Esophagus squamous epithelium (tissue), 5 donors: ENCODE measurements around the gene BRSK2. TPM values are rescaled to one million over a fixed set of nuclear protein-coding genes. Genes with fewer than 3 reads are reported as not detected.

Experiments
- DNase-seq: peaks from one replicate; lab custom pipeline; 2025; lab: John Stamatoyannopoulos, UW
- H3K27ac ChIP-seq, 4 donors: fragments of 200-600 bp; sonication (generic); one replicate each; pipeline ENCODE4 v1.5.1; 2016 to 2019; ENCODE audit warnings: mild to moderate bottlenecking in 1 of 4
- H3K27me3 ChIP-seq, 4 donors: fragments of 200-600 bp; sonication (generic); 1 replicate in 3 of 4; 2 replicates in 1 of 4; pipeline versions ENCODE4 v1.5.1 to v1.6.0; 2017 to 2021; ENCODE audit warnings: antibody characterized with exemption in 1 of 4
- H3K36me3 ChIP-seq, 3 donors: fragments of 200-600 bp; sonication (generic); one replicate each; pipeline ENCODE4 v1.5.1; 2016 to 2019
- H3K4me1 ChIP-seq, 3 donors: fragments of 200-600 bp; sonication (generic); one replicate each; pipeline ENCODE4 v1.5.1; 2017 to 2019
- H3K4me3 ChIP-seq, 4 donors: fragments of 200-600 bp; sonication (generic); 1 replicate in 3 of 4; 2 replicates in 1 of 4; pipeline ENCODE4 v1.5.1; 2016 to 2019; ENCODE audit warnings: mild to moderate bottlenecking in 2 of 4, moderate library complexity in 1 of 4
- H3K9me3 ChIP-seq, 3 donors: fragments of 200-600 bp; sonication (generic); one replicate each; pipeline ENCODE4 v1.5.1; 2016 to 2019
- CTCF ChIP-seq, 6 experiments: fragments of 450-650 bp in 4 of 6; fragments of 200-600 bp in 2 of 6; sonication (generic) in 2 of 6; IDR thresholded peaks; one replicate each; pipeline ENCODE4 v1.5.1; 2016 to 2019; ENCODE audit warnings: antibody characterized with exemption in 6 of 6, mild to moderate bottlenecking in 4 of 6, moderate library complexity in 4 of 6
- POLR2A ChIP-seq, 4 donors: fragments of 450-650 bp; IDR thresholded peaks; one replicate each; pipeline ENCODE4 v1.6.1; 2017; ENCODE audit warnings: antibody characterized with exemption in 4 of 4, mild to moderate bottlenecking in 4 of 4, moderate library complexity in 3 of 4
- WGBS, 2 donors: methylation state at CpG; one replicate each; pipeline ENCODE4 v1.1.5; 2018; 5-methylcytosine and 5-hydroxymethylcytosine counted together
- intact Hi-C: fragments of 100-400 bp; cut with DNase I; formaldehyde crosslinking; loops from one replicate; pipeline ENCODE4 v1.15.0; 2022
- total RNA-seq, 4 donors: library from RNA; depleted of rRNA; stranded (reverse); fragments of >200 nt; gene quantifications; one replicate each; pipeline ENCODE4 v1.1.0, GENCODE V29; 2016
- donor health status: DM: yes; HTN: yes; CAD: no.

BRSK2 gene
- total RNA-seq, 4 donors from 2014 or later, result 0.23 to 1.3 (median 0.35) TPM; not detected in 1

GRCh38 chr11:1439341-1439740 is 49.6 kb downstream of the BRSK2 start:
- Histone ChIP-seq H3K27me3 (peaks cover 0 to 87% (median 0%) of the 10 kb centered on the region in 4 donors), H3K27ac (no peak overlapping the region)
- TF ChIP-seq CTCF (IDR thresholded peaks at IDR 0.05) (no peak), POLR2A (IDR thresholded peaks at IDR 0.05) (no peak)

GRCh38 chr11:1440066-1440465 is 50.3 kb downstream of the BRSK2 start:
- no peaks in the 10 kb centered on the region for H3K9me3 ChIP-seq
- H3K36me3 ChIP-seq, result no peaks in the 10 kb centered on the region
- H3K4me1 ChIP-seq, result peaks cover 0 to 13% (median 0%) of the 10 kb centered on the region in 3 donors
- intact Hi-C loops, result no loop called here
- H3K4me3 ChIP-seq, result no peak overlapping the region
- TF ChIP-seq POLR2A (IDR thresholded peaks at IDR 0.05), result no peak
- no peak for TF ChIP-seq CTCF (IDR thresholded peaks at IDR 0.05)
- H3K27ac ChIP-seq, result no peak overlapping the region
- DNase-seq, result no peak
- no CpG with 5 or more reads among the region's 11 CpGs for WGBS, 2 donors
- peaks cover 0 to 88% (median 0%) of the 10 kb centered on the region in 4 donors for H3K27me3 ChIP-seq

More at GRCh38 chr11:1439341-1439740, 49.6 kb downstream of the BRSK2 start:
- no peaks in the 10 kb centered on the region for H3K9me3 ChIP-seq
- H3K36me3 ChIP-seq, result no peaks in the 10 kb centered on the region
- DNase-seq, result no peak
- no peak overlapping the region for H3K4me3 ChIP-seq
- intact Hi-C loops, result no loop called here
- 80% methylated on average over 1 of the region's 11 CpGs; no CpG with 5 or more reads in 1 of the 2 donors for WGBS, 2 donors
- peaks cover 0 to 13% (median 0%) of the 10 kb centered on the region in 3 donors for H3K4me1 ChIP-seq

GRCh38 chr11:1440496-1440895 is 50.8 kb downstream of the BRSK2 start:
- peaks cover 0 to 90% (median 0%) of the 10 kb centered on the region in 4 donors for H3K27me3 ChIP-seq
- H3K9me3 ChIP-seq, result no peaks in the 10 kb centered on the region
- 90 to 100% methylated on average over 1 to 2 of the region's 12 CpGs for WGBS, 2 donors
- no peak overlapping the region for H3K27ac ChIP-seq
- H3K4me3 ChIP-seq, result no peak overlapping the region
- no peak for DNase-seq
- H3K4me1 ChIP-seq, result peaks cover 0 to 12% (median 0%) of the 10 kb centered on the region in 3 donors
- TF ChIP-seq CTCF (IDR thresholded peaks at IDR 0.05) (no peak), POLR2A (IDR thresholded peaks at IDR 0.05) (no peak)
- H3K36me3 ChIP-seq, result no peaks in the 10 kb centered on the region
- intact Hi-C loops, result no loop called here

- peaks cover 0 to 9% (median 0%) of the 10 kb centered on the region in 3 donors for H3K4me1 ChIP-seq
- peaks cover 0 to 78% (median 0%) of the 10 kb centered on the region in 4 donors for H3K27me3 ChIP-seq
- H3K27ac ChIP-seq, result no peak overlapping the region
- intact Hi-C loops, result no loop called here
- WGBS, 2 donors, result no CpG with 5 or more reads among the region's 9 CpGs
- H3K9me3 ChIP-seq, result no peaks in the 10 kb centered on the region
- H3K36me3 ChIP-seq, result no peaks in the 10 kb centered on the region
- H3K4me3 ChIP-seq, result no peak overlapping the region
- TF ChIP-seq CTCF (IDR thresholded peaks at IDR 0.05), result no peak
- no peak for TF ChIP-seq POLR2A (IDR thresholded peaks at IDR 0.05)
- DNase-seq, result no peak
Measured at GRCh38 chr11:1442163-1442562, 52.4 kb downstream of the BRSK2 start.

GRCh38 chr11:1442807-1443366 is 53.2 kb downstream of the BRSK2 start:
- intact Hi-C loops, result no loop called here

More at GRCh38 chr11:1442807-1443366, 53.2 kb downstream of the BRSK2 start:
- no CpG with 5 or more reads among the region's 28 CpGs for WGBS, 2 donors
- no peaks in the 10 kb centered on the region for H3K36me3 ChIP-seq
- H3K9me3 ChIP-seq, result no peaks in the 10 kb centered on the region
- no peak overlapping the region for H3K27ac ChIP-seq
- DNase-seq, result no peak
- TF ChIP-seq POLR2A (IDR thresholded peaks at IDR 0.05) (no peak), CTCF (IDR thresholded peaks at IDR 0.05) (no peak)
- peaks cover 3 to 16% (median 5%) of the 10 kb centered on the region in 3 donors for H3K4me1 ChIP-seq
- no peak overlapping the region for H3K4me3 ChIP-seq
- H3K27me3 ChIP-seq, result peaks cover 0 to 78% (median 0%) of the 10 kb centered on the region in 4 donors
